H1 (cell line): ENCODE measurements around the gene HNF1B. TPM values are rescaled to one million over a fixed set of nuclear protein-coding genes. Genes with fewer than 3 reads are reported as not detected.

Experiments
- CTCF ChIA-PET: fragments of 300-600 bp; sonication (Branson Sonifier 250); formaldehyde crosslinking; loops from one replicate; lab custom pipeline; 2021; ENCODE audit not compliant: partially characterized antibody; lab: Charles Lee
- POLR2A ChIA-PET: fragments of 300-600 bp; sonication (Branson Sonifier 250); formaldehyde crosslinking; loops from one replicate; lab custom pipeline; 2021; ENCODE audit warnings: inconsistent platforms; ENCODE audit not compliant: partially characterized antibody; lab: Charles Lee
- DNase-seq, 2 experiments: peaks; one replicate each; pipeline versions ENCODE4 v3.0.0 to v3.0.0-alpha.2; 2010 to 2022; ENCODE audit warnings: low spot score in 2 of 2, low read depth in 1 of 2, mixed read lengths in 1 of 2
- FAIRE-seq: peaks from 2 replicates; lab custom pipeline; 2011; peaks lifted over from hg19 to GRCh38; lab: Jason Lieb, UNC
- H2AFZ ChIP-seq: 2 replicates; pipeline ENCODE4 v1.8.1; 2012; ENCODE audit warnings: low read length, inconsistent platforms
- H2AK5ac ChIP-seq: 2 replicates; pipeline ENCODE4 v1.6.1; 2013; ENCODE audit warnings: low read depth, low read length
- H2BK120ac ChIP-seq: replicated peaks from 2 replicates; pipeline ENCODE3; 2013; ENCODE audit warnings: low read depth, low read length, inconsistent platforms
- H2BK12ac ChIP-seq: 2 replicates; pipeline ENCODE4 v1.6.1; 2013; ENCODE audit warnings: low read depth, low read length
- H2BK15ac ChIP-seq: 2 replicates; pipeline ENCODE4 v1.6.1; 2013; ENCODE audit warnings: low read length
- H2BK20ac ChIP-seq: 2 replicates; pipeline ENCODE4 v1.6.1; 2013; ENCODE audit warnings: low read length
- H2BK5ac ChIP-seq: 2 replicates; pipeline ENCODE4 v1.6.1; 2013; ENCODE audit warnings: low read depth, low read length
- H3K14ac ChIP-seq: 2 replicates; pipeline ENCODE4 v1.6.1; 2013; ENCODE audit warnings: inconsistent platforms; ENCODE audit not compliant: insufficient read length
- H3K18ac ChIP-seq: 2 replicates; pipeline ENCODE4 v1.6.1; 2013; ENCODE audit warnings: low read length; ENCODE audit errors: extremely low read depth
- H3K23ac ChIP-seq: 2 replicates; pipeline ENCODE4 v1.6.1; 2013; ENCODE audit warnings: inconsistent platforms; ENCODE audit not compliant: insufficient read length
- H3K23me2 ChIP-seq: 2 replicates; pipeline ENCODE4 v1.6.1; 2013; ENCODE audit warnings: low read depth, low read length
- H3K27ac ChIP-seq: 2 replicates; pipeline ENCODE4 v1.6.1; 2011; ENCODE audit warnings: low read depth, low read length, inconsistent platforms
- H3K27me3 ChIP-seq, 4 experiments: replicated peaks in 1 of 4; 1 replicate in 1 of 4; 2 replicates in 3 of 4; pipeline versions ENCODE4 v1.6.1 to v1.8.1; 2011 to 2013; ENCODE audit warnings: low read length in 3 of 4, mild to moderate bottlenecking in 3 of 4, inconsistent platforms in 2 of 4, mixed read lengths in 2 of 4, moderate library complexity in 1 of 4; ENCODE audit not compliant: control insufficient read depth in 3 of 4, insufficient read depth in 3 of 4; ENCODE audit errors: extremely low read depth in 1 of 4
- H3K36me3 ChIP-seq, 4 experiments: 2 replicates each; pipeline versions ENCODE4 v1.6.1 to v1.8.1; 2011 to 2013; ENCODE audit warnings: mild to moderate bottlenecking in 4 of 4, low read length in 3 of 4, moderate library complexity in 2 of 4, control low read depth in 1 of 4, inconsistent platforms in 1 of 4; ENCODE audit not compliant: insufficient read depth in 4 of 4, control insufficient read depth in 2 of 4
- H3K4ac ChIP-seq: replicated peaks from 2 replicates; pipeline ENCODE3; 2013; ENCODE audit warnings: low read length, low read depth, mixed read lengths, inconsistent platforms; ENCODE audit not compliant: insufficient read length
- H3K4me1 ChIP-seq, 4 experiments: replicated peaks in 1 of 4; 1 replicate in 1 of 4; 2 replicates in 3 of 4; pipeline versions ENCODE4 v1.6.1 to v1.8.1; 2011 to 2013; ENCODE audit warnings: low read length in 3 of 4, inconsistent platforms in 2 of 4, mixed read lengths in 1 of 4; ENCODE audit not compliant: insufficient read depth in 4 of 4, control insufficient read depth in 3 of 4
- H3K4me2 ChIP-seq, 2 experiments: 2 replicates each; pipeline versions ENCODE4 v1.6.1 to v1.8.1; 2011 to 2013; ENCODE audit warnings: low read depth in 2 of 2, low read length in 2 of 2, control low read depth in 1 of 2, inconsistent platforms in 1 of 2, mild to moderate bottlenecking in 1 of 2; ENCODE audit not compliant: insufficient read depth in 1 of 2
- H3K4me3 ChIP-seq, 4 experiments: fragments of 200-600, 300-600 bp in 1 of 4; sonication (generic), shearing (Covaris generic), sonication (Bioruptor Twin) in 1 of 4; 2 replicates each; pipeline versions ENCODE4 v1.5.1 to v1.8.1; 2011 to 2016; ENCODE audit warnings: low read length in 4 of 4, low read depth in 3 of 4, control low read depth in 2 of 4, inconsistent platforms in 2 of 4, mild to moderate bottlenecking in 2 of 4, mixed read lengths in 1 of 4, moderate library complexity in 1 of 4; ENCODE audit not compliant: insufficient read depth in 2 of 4; ENCODE audit errors: extremely low read depth in 1 of 4
- H3K56ac ChIP-seq: replicated peaks from 2 replicates; pipeline ENCODE3; 2013; ENCODE audit warnings: low read depth, mild to moderate bottlenecking, mixed read lengths, low read length, inconsistent platforms; ENCODE audit not compliant: insufficient read length
- H3K79me1 ChIP-seq: 2 replicates; pipeline ENCODE4 v1.6.1; 2013; ENCODE audit warnings: low read depth, low read length, control low read depth
- H3K79me2 ChIP-seq, 2 experiments: 2 replicates each; pipeline versions ENCODE4 v1.6.1 to v1.8.1; 2012 to 2013; ENCODE audit warnings: low read length in 2 of 2, mild to moderate bottlenecking in 2 of 2, inconsistent platforms in 1 of 2; ENCODE audit not compliant: insufficient read depth in 2 of 2, control insufficient read depth in 1 of 2
- H3K9ac ChIP-seq, 4 experiments: replicated peaks in 1 of 4; 1 replicate in 1 of 4; 2 replicates in 3 of 4; pipeline versions ENCODE4 v1.6.1 to v1.8.1; 2011 to 2013; ENCODE audit warnings: low read depth in 3 of 4, low read length in 3 of 4, control low read depth in 2 of 4, mild to moderate bottlenecking in 2 of 4, moderate library complexity in 2 of 4, inconsistent platforms in 1 of 4; ENCODE audit errors: extremely low read depth in 1 of 4
- H3K9me3 ChIP-seq, 2 experiments: 2 replicates each; pipeline versions ENCODE4 v1.6.1 to v1.8.1; 2012 to 2013; ENCODE audit warnings: mild to moderate bottlenecking in 2 of 2, moderate library complexity in 2 of 2, control low read depth in 1 of 2, inconsistent platforms in 1 of 2, low read depth in 1 of 2, low read length in 1 of 2, mixed read lengths in 1 of 2; ENCODE audit not compliant: insufficient read depth in 2 of 2
- H4K20me1 ChIP-seq, 2 experiments: replicated peaks in 1 of 2; 2 replicates each; pipeline versions ENCODE3 to v1.8.1; 2011 to 2013; ENCODE audit warnings: inconsistent platforms in 2 of 2, low read length in 2 of 2, mild to moderate bottlenecking in 1 of 2; ENCODE audit not compliant: insufficient read depth in 2 of 2, control insufficient read depth in 1 of 2
- H4K5ac ChIP-seq: 2 replicates; pipeline ENCODE4 v1.6.1; 2013; ENCODE audit warnings: low read length, low read depth, mixed read lengths, inconsistent platforms; ENCODE audit not compliant: insufficient read length
- H4K8ac ChIP-seq: 2 replicates; pipeline ENCODE4 v1.8.0; 2013; ENCODE audit warnings: mild to moderate bottlenecking, moderate library complexity, low read length, inconsistent platforms; ENCODE audit not compliant: insufficient read depth; ENCODE audit errors: extremely low read depth
- H4K91ac ChIP-seq: replicated peaks from 2 replicates; pipeline ENCODE3; 2013; ENCODE audit warnings: low read length, mixed read lengths, inconsistent platforms; ENCODE audit not compliant: insufficient read length
- EZH2 ChIP-seq: fragments of 200-600 bp; sonication (generic); IDR thresholded peaks from 2 replicates; pipeline ENCODE4 v1.7.1; 2012; ENCODE audit warnings: low read depth, mild to moderate bottlenecking, moderate library complexity, low read length, inconsistent platforms; ENCODE audit not compliant: severe bottlenecking
- SP1 ChIP-seq: IDR thresholded peaks from 2 replicates; pipeline ENCODE4 v1.6.1; 2011; ENCODE audit warnings: low read depth, low read length
- SRF ChIP-seq: IDR thresholded peaks from 2 replicates; pipeline ENCODE4 v1.6.1; 2011; ENCODE audit warnings: mild to moderate bottlenecking, low read depth, low read length, moderate library complexity
- TAF1 ChIP-seq: IDR thresholded peaks from 2 replicates; pipeline ENCODE4 v1.6.1; 2011; ENCODE audit warnings: mild to moderate bottlenecking, low read depth, low read length
- WGBS, 2 experiments: shearing (Covaris generic) in 1 of 2; methylation state at CpG; one replicate each; pipeline versions ENCODE4 v1.1.6 to v1.1.7; 2013 to 2015; ENCODE audit warnings: low lambda C conversion rate in 2 of 2, mixed read lengths in 2 of 2, inconsistent platforms in 1 of 2, low coverage in 1 of 2, missing lambda C conversion rate in 1 of 2; ENCODE audit not compliant: insufficient replicate concordance in 2 of 2, insufficient coverage in 1 of 2, insufficient read length in 1 of 2; ENCODE audit errors: extremely low coverage in 1 of 2, missing lambda C conversion rate in 1 of 2; 5-methylcytosine and 5-hydroxymethylcytosine counted together
- polyA plus RNA-seq, 7 experiments: library from polyadenylated mRNA; depleted of rRNA in 3 of 7; stranded (reverse) in 5 of 7; unstranded in 2 of 7; fragments of >200 nt in 5 of 7; fragments of 200-250 nt in 2 of 7; gene quantifications; 1 replicate in 5 of 7; 2 replicates in 1 of 7; 4 replicates in 1 of 7; pipeline versions ENCODE4 v1.2.1 to v1.2.3, GENCODE V29; 2011 to 2013; ENCODE audit warnings: missing spikeins in 2 of 7, mixed read lengths in 2 of 7
- total RNA-seq: library from RNA; stranded (reverse); fragmentation: NEBNext Ultra II Directional; extraction: Animal tissue kit (Norgen Biotek cat#: 25700); gene quantifications from 2 replicates; pipeline ENCODE4 v1.2.1, GENCODE V29; 2021

The HNF1B gene
- total and polyA plus RNA-seq, 2 of the 8 experiments (the other 6 are each of a cell fraction or from before 2014, with no cell fraction given): 0.13 to 0.30 TPM

- no peaks in the 10 kb centered on the region for H4K20me1 ChIP-seq
- H3K23me2 ChIP-seq: no peaks in the 10 kb centered on the region
- H3K14ac ChIP-seq: no peak overlapping the region
- no peak overlapping the region for H2BK15ac ChIP-seq
- H2AFZ ChIP-seq: no peak overlapping the region
- no peak overlapping the region for H3K23ac ChIP-seq
- POLR2A ChIA-PET: no interaction called here
- peaks cover 20 to 34% (median 27%) of the 10 kb centered on the region in 4 experiments for H3K27me3 ChIP-seq
- peaks cover 0 to 3% (median 0%) of the 10 kb centered on the region in 4 experiments; a peak in 1 of 7 replicates for H3K4me1 ChIP-seq
- no peak overlapping the region for H4K8ac ChIP-seq
- no peaks in the 10 kb centered on the region for H3K79me1 ChIP-seq
- no peaks in the 10 kb centered on the region for H3K79me2 ChIP-seq
- FAIRE-seq (no peak), DNase-seq (no peak)
- H3K18ac ChIP-seq: no peak overlapping the region
- H3K36me3 ChIP-seq: no peaks in the 10 kb centered on the region
- no peak overlapping the region for H2AK5ac ChIP-seq
- peak; percentile 32 for TF ChIP-seq EZH2
- TF ChIP-seq SRF: no peak
- TF ChIP-seq TAF1: no peak
- no peak for TF ChIP-seq SP1
- H2BK120ac ChIP-seq: no peak overlapping the region
- no peak overlapping the region for H2BK20ac ChIP-seq
- H3K9ac ChIP-seq: no peak overlapping the region
- H3K27ac ChIP-seq: no peak overlapping the region
- H4K91ac ChIP-seq: no peak overlapping the region
- no peak overlapping the region for H3K4me3 ChIP-seq
- CTCF ChIA-PET: interaction anchor here (1.6 to 4.6 kb wide), 2 partner anchors 9 to 49 kb away, joined by 4 to 11 read pairs; no protein-coding TSS in a partner anchor
- no peak overlapping the region for H4K5ac ChIP-seq
- no peak overlapping the region for H2BK12ac ChIP-seq
- H2BK5ac ChIP-seq: no peak overlapping the region
- H3K56ac ChIP-seq: no peak overlapping the region
- H3K9me3 ChIP-seq: no peaks in the 10 kb centered on the region
- WGBS, 2 experiments: 84% methylated on average over 10 of the region's 10 CpGs; no CpG with 5 or more reads in 1 of the 2 experiments
- H3K4ac ChIP-seq: no peak overlapping the region
- no peak overlapping the region for H3K4me2 ChIP-seq
Observed at GRCh38 chr17:37750768-37751475, 6.1 kb upstream of the HNF1B start.
